ENCODE results near the gene MBTPS1.

DNA sequence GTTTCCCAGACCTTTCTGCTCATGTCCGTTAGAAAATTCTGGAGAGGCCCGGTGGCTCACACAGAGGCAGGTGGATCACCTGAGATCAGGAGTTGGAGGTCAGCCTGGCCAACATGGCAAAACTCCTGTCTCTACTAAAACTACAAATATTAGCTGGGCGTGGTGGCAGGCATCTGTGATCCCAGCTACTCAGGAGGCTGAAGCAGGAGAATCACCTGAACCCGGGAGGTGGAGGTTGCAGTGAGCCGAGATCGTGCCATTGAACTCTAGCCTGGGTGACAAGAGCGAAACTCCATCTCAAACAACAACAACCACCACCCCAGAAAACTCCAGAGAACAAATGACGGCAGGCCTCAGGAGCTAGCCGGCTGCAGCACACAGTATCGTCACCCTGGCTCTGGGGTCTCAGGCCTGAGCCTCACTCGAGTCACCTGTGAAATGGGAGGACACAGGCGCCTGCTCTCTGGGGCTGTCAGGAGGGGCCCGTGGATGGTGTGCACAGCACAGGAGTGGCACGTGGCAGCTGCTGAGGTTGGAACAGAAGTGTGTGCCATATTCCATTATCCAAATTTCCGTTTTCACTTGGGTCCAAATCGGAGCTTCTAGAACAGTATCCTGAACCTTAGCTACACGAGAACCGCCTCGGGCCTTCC, 70.8 kb downstream of the MBTPS1 start:
- TF ChIP-seq EZH2phosphoT487 (IDR thresholded peaks at IDR 0.05; ENCODE audit: borderline replicate concordance) = no peak
- TF ChIP-seq, protein P1, sequence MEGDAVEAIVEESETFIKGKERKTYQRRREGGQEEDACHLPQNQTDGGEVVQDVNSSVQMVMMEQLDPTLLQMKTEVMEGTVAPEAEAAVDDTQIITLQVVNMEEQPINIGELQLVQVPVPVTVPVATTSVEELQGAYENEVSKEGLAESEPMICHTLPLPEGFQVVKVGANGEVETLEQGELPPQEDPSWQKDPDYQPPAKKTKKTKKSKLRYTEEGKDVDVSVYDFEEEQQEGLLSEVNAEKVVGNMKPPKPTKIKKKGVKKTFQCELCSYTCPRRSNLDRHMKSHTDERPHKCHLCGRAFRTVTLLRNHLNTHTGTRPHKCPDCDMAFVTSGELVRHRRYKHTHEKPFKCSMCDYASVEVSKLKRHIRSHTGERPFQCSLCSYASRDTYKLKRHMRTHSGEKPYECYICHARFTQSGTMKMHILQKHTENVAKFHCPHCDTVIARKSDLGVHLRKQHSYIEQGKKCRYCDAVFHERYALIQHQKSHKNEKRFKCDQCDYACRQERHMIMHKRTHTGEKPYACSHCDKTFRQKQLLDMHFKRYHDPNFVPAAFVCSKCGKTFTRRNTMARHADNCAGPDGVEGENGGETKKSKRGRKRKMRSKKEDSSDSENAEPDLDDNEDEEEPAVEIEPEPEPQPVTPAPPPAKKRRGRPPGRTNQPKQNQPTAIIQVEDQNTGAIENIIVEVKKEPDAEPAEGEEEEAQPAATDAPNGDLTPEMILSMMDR (conservative IDR thresholded peaks at IDR 0.05; ENCODE audit: low read length) = no peak

Measured in Loucy (cell line).